Psoas muscle (tissue), 8 donors: ENCODE results near the gene HS1BP3. TPM values are rescaled to one million over a fixed set of nuclear protein-coding genes. Genes with fewer than 3 reads are reported as not detected.
A peak's percentile ranks its signal among the peaks of the same experiment; 100 is the strongest.

Experiments
- ATAC-seq, 4 donors: fragments of 200-7000 bp; cut with Tn5 transposase; one replicate each; pipeline ENCODE4 v1.9.1; 2020; ENCODE audit warnings: moderate library complexity in 3 of 4, mild to moderate bottlenecking in 2 of 4
- DNase-seq, 2 donors: peaks; one replicate each; pipeline ENCODE4 v3.0.0-alpha.2; 2020
- H3K27ac ChIP-seq: fragments of 200-600 bp; one replicate; pipeline ENCODE4 v1.8.0; 2022
- H3K27me3 ChIP-seq, 3 donors: fragments of 200-600 bp in 1 of 3; one replicate each; pipeline versions ENCODE4 v1.6.1 to v1.8.0; 2013 to 2022; ENCODE audit warnings: low read length in 2 of 3, mild to moderate bottlenecking in 2 of 3, moderate library complexity in 1 of 3; ENCODE audit not compliant: insufficient read depth in 3 of 3
- H3K36me3 ChIP-seq, 2 donors: fragments of 200-600 bp in 1 of 2; one replicate each; pipeline versions ENCODE4 v1.6.1 to v1.8.0; 2013 to 2022; ENCODE audit warnings: low read depth in 1 of 2, mild to moderate bottlenecking in 1 of 2, moderate library complexity in 1 of 2; ENCODE audit not compliant: insufficient read depth in 1 of 2
- H3K4me1 ChIP-seq: fragments of 200-600 bp; one replicate; pipeline ENCODE4 v1.8.0; 2022
- H3K4me3 ChIP-seq: fragments of 200-600 bp; one replicate; pipeline ENCODE4 v1.8.0; 2022; ENCODE audit warnings: mild to moderate bottlenecking
- H3K9me3 ChIP-seq: fragments of 200-600 bp; one replicate; pipeline ENCODE4 v1.8.0; 2022
- WGBS, 3 donors: extraction: QIAGEN DNeasy Blood & Tissue Kit; methylation state at CpG; one replicate each; pipeline versions ENCODE4 v1.1.6 to v1.1.7; 2013; 5-methylcytosine and 5-hydroxymethylcytosine counted together
- intact Hi-C, 2 donors: fragments of 100-400 bp; cut with DNase I; formaldehyde crosslinking; loops; one replicate each; pipeline versions ENCODE4 v1.11.0 to v1.14.2; 2022
- polyA plus RNA-seq, 3 donors: library from polyadenylated mRNA; stranded (reverse); fragments of 200-250 nt; gene quantifications; one replicate each; pipeline ENCODE4 v1.2.3, GENCODE V29; 2013
- total RNA-seq, 4 donors: library from RNA; stranded (reverse); fragmentation: NEBNext Ultra II Directional in 2 of 4; extraction: Animal tissue kit (Norgen Biotek cat#: 25700) in 2 of 4; gene quantifications; one replicate each; pipeline versions ENCODE4 v1.2.1 to v1.2.4, GENCODE V29; 2021 to 2023
- TF ChIP-seq, protein P1 (sequence below): fragments of 200-600 bp; IDR thresholded peaks from one replicate; pipeline ENCODE4 v1.8.0; 2022; ENCODE audit warnings: antibody characterized with exemption
- donor health status: healthy with polysubstance abuse.
- donor health status: DM: no; HTN: no; CAD: no; lungs with moderate emphysema.
- donor health status: Bipolar disorder and iron deficiency.
- donor health status: healthy.
- donor health status: DM: yes; HTN: yes; CAD: no.
- donor health status: DM: no; HTN: no; CAD: no.
- donor health status: DM: no; HTN: no; CAD: no.
- donor health status: DM: yes; HTN: yes; CAD: no.

The HS1BP3 gene
- total and polyA plus RNA-seq, 7 donors: 9.2 to 20.6 (median 12.1) TPM

DNA sequence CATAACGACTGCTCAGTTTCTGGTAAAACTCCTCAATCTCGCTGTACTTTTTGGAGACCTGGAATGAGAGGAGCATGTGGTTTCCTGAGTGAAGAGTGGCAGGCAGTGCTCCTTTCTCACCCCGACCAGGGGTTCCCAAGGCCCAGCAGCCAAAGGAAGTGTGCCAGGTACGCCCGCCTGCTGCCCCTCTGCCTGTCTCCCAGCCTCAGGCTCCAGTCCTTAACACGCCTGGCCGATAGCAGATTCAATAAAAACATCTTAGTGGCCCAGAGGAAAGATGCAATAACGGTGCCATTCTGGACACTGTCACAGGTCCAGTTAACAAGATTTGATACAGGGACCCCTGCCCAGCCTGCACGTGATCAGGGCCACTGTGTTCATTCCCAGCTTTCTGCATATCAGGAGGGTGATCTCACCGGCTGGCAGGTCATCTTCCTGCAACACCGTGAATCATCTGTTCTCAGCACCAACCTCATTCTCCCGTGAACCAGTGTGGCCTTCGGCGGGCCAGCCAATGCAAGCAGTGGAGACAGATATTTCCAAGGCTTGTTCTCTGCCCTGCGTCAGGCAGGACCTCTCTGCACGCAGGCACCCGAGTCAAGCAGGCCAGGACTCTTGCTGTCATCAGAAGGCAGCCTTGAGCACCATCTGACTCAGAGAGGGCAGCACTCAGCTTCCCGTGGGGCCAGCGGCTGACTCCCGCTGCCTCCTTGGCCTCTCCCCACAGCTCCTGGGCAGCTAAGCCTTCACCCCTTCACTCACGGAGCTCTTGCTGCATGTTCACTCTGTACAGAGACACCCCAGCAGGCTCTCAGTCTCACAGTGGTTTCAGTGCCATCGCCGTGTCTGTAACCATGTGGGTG, 9.5 kb downstream of the HS1BP3 start:
- peak overlapping the region; percentile 46 for H3K27ac ChIP-seq
- TF ChIP-seq, protein P1, sequence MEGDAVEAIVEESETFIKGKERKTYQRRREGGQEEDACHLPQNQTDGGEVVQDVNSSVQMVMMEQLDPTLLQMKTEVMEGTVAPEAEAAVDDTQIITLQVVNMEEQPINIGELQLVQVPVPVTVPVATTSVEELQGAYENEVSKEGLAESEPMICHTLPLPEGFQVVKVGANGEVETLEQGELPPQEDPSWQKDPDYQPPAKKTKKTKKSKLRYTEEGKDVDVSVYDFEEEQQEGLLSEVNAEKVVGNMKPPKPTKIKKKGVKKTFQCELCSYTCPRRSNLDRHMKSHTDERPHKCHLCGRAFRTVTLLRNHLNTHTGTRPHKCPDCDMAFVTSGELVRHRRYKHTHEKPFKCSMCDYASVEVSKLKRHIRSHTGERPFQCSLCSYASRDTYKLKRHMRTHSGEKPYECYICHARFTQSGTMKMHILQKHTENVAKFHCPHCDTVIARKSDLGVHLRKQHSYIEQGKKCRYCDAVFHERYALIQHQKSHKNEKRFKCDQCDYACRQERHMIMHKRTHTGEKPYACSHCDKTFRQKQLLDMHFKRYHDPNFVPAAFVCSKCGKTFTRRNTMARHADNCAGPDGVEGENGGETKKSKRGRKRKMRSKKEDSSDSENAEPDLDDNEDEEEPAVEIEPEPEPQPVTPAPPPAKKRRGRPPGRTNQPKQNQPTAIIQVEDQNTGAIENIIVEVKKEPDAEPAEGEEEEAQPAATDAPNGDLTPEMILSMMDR: no peak

DNA sequence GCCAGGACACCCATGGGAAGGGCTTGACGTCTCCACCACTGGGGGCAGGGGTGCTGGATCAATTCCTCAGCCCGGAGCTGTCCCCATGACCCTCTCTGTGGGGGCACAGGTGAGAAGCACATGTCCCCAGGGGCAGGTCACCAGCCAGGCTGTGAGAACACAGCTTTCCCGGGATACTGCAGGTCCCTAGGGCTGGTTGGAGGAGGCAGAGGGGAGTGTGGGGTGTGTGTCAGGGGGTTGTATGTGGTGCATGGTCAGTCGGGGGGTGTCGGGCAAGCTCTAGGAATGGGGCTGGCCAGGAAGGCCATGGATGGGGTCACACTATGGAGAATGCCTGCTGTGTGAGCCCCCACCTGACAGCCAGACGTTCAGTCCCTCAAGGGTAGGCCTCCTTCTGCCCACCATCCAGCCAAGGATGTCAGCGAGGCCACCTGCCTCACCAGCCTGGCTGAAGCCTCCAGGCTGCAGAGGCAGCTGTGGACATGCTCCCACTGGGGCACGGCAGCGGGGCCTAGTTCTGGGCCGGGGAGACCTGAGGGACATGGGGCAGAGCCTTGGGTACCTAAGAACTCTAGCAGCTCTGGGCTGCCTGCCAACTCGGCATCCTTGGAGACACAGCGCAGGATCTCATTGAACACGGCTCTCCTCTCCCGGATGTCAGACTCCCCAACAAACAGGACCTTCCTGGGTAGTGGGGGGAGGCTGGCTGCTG, 10.3 kb downstream of the HS1BP3 start:
- DNase-seq (peak; percentile 49 to 67), ATAC-seq (no peak)
- TF ChIP-seq, protein P1: no peak
- 77 to 83% (median 80%) methylated on average over 14 of the region's 14 CpGs for WGBS, 3 donors
- Histone ChIP-seq H3K27ac (peak overlapping the region; percentile 41), H3K36me3 (peaks cover 0 to 69% of the 10 kb centered on the region in 2 donors), H3K4me1 (peaks cover 6% of the 10 kb centered on the region), H3K27me3 (no peaks in the 10 kb centered on the region), H3K4me3 (no peak overlapping the region), H3K9me3 (no peaks in the 10 kb centered on the region)
- intact Hi-C loops: loop anchor here in 1 of 2 donors (5.0 kb wide), 1 partner anchor 243 kb away; no protein-coding TSS in a partner anchor

More for the DNA sequence above, 9.5 kb downstream of the HS1BP3 start:
- ATAC-seq: peak; percentile 29 to 61 (median 54)
- WGBS, 3 donors: 78 to 82% (median 78%) methylated on average over 23 of the region's 23 CpGs
- no peaks in the 10 kb centered on the region for H3K27me3 ChIP-seq
- intact Hi-C loops: loop anchor here in 1 of 2 donors (5.0 kb wide), 1 partner anchor 244 kb away; no protein-coding TSS in a partner anchor
- peaks cover 3% of the 10 kb centered on the region for H3K4me1 ChIP-seq
- DNase-seq: peak; percentile 66 to 73
- H3K4me3 ChIP-seq: no peak overlapping the region
- no peaks in the 10 kb centered on the region for H3K9me3 ChIP-seq
- H3K36me3 ChIP-seq: peaks cover 0 to 74% of the 10 kb centered on the region in 2 donors

DNA sequence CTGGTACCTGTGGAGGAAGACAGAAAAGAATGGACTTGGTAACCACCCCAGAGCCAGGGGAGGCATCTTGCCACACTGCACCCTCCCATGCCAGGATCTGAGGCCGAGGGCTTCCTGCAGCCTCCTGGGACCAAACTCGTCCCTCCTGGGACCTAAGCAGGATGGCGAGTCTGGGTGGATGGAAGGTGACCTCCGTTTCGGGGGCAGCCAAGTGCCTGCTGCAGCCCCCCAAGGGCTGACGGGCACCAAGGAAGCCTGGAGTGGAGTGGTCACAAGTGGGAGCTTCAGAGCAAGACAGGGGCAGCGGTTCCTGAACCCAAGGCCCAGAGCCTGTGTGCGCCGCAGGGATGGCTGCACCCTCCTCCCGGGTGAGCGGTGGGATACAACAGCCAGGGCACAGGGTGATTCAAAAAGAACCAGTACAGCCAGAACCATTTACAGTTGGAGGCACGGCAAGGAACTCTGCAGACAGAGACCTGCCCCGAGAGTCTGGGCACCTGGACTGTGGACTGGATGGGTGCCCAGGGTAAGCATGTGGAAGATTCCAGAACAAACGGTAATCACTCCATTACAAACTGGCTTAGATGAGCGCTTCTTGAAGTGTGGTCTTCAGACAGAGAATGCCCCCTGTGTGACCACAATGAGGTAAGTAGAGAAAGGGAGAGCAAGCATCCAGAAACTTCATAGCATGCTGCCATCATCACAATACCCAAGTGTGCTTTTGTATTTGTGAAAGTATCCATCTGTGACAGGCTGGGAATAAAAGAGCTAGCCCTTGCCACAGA, 12.1 kb downstream of the HS1BP3 start:
- WGBS, 3 donors: 88 to 92% (median 90%) methylated on average over 15 of the region's 15 CpGs
- Histone ChIP-seq H3K27ac (no peak overlapping the region), H3K27me3 (no peaks in the 10 kb centered on the region), H3K4me3 (no peak overlapping the region), H3K4me1 (peaks cover 20% of the 10 kb centered on the region), H3K36me3 (peaks cover 0 to 52% of the 10 kb centered on the region in 2 donors), H3K9me3 (no peaks in the 10 kb centered on the region)
- intact Hi-C loops: no loop called here
- no peak for ATAC-seq
- TF ChIP-seq, protein P1: no peak
- DNase-seq: peak in 1 of 2 donors; percentile 46

GRCh38 chr2:20638014-20638413, 12.9 kb downstream of the HS1BP3 start:
- Histone ChIP-seq H3K36me3 (peaks cover 0 to 47% of the 10 kb centered on the region in 2 donors), H3K9me3 (no peaks in the 10 kb centered on the region), H3K27me3 (no peaks in the 10 kb centered on the region), H3K4me1 (peaks cover 23% of the 10 kb centered on the region), H3K4me3 (no peak overlapping the region), H3K27ac (no peak overlapping the region)
- ATAC-seq (no peak), DNase-seq (peak in 1 of 2 donors; percentile 49)
- intact Hi-C loops: no loop called here
- TF ChIP-seq, protein P1: no peak
- 93 to 96% (median 94%) methylated on average over 13 of the region's 13 CpGs for WGBS, 3 donors
